ENCODE results near the gene DUSP1.
A peak's percentile ranks its signal among the peaks of the same experiment; 100 is the strongest.

The DUSP1 gene

GRCh38 chr5:172782169-172783039 lies 11.4 kb upstream of the DUSP1 start:
- TF ChIP-seq SUZ12 (IDR thresholded peaks at IDR 0.05; ENCODE audit: extremely low read depth, insufficient read depth, insufficient read length) (no peak), YY1 (IDR thresholded peaks at IDR 0.05; ENCODE audit: insufficient read depth, insufficient read length) (no peak), ZNF274 (IDR thresholded peaks at IDR 0.05; ENCODE audit: low read depth, low read length) (no peak)

GRCh38 chr5:172779691-172780341 lies 8.8 kb upstream of the DUSP1 start:
- TF ChIP-seq SUZ12 (IDR thresholded peaks at IDR 0.05; ENCODE audit: extremely low read depth, insufficient read depth, insufficient read length) (no peak), ZNF274 (IDR thresholded peaks at IDR 0.05; ENCODE audit: low read depth, low read length) (no peak), YY1 (IDR thresholded peaks at IDR 0.05; ENCODE audit: insufficient read depth, insufficient read length) (no peak)
- H3K36me3 ChIP-seq (ENCODE audit: insufficient read depth, insufficient read length, low read length) = no peaks in the 10 kb centered on the region
- no peaks in the 10 kb centered on the region for H3K27me3 ChIP-seq (ENCODE audit: insufficient read depth, insufficient read length)
- DNase-seq (ENCODE audit: low read depth, low spot score) = no peak
- H3K9ac ChIP-seq (ENCODE audit: insufficient read length, low read depth) = no peak overlapping the region
- H3K9me3 ChIP-seq (ENCODE audit: insufficient read depth, low read length) = no peaks in the 10 kb centered on the region
- H3K4me3 ChIP-seq (ENCODE audit: insufficient read length, low read depth) = no peak overlapping the region
- peaks cover 3% of the 10 kb centered on the region for H3K4me1 ChIP-seq (ENCODE audit: insufficient read depth, insufficient read length)

More at GRCh38 chr5:172782169-172783039, 11.4 kb upstream of the DUSP1 start:
- H3K4me3 ChIP-seq (ENCODE audit: insufficient read length, low read depth) = no peak overlapping the region
- H3K9ac ChIP-seq (ENCODE audit: insufficient read length, low read depth) = no peak overlapping the region
- DNase-seq (ENCODE audit: low read depth, low spot score) = no peak
- H3K27me3 ChIP-seq (ENCODE audit: insufficient read depth, insufficient read length) = no peaks in the 10 kb centered on the region
- no peaks in the 10 kb centered on the region for H3K36me3 ChIP-seq (ENCODE audit: insufficient read depth, insufficient read length, low read length)
- H3K9me3 ChIP-seq (ENCODE audit: insufficient read depth, low read length) = no peaks in the 10 kb centered on the region
- peaks cover 3% of the 10 kb centered on the region for H3K4me1 ChIP-seq (ENCODE audit: insufficient read depth, insufficient read length)

- Histone ChIP-seq H3K36me3 (ENCODE audit: insufficient read depth, insufficient read length, low read length) (no peaks in the 10 kb centered on the region), H3K27me3 (ENCODE audit: insufficient read depth, insufficient read length) (no peaks in the 10 kb centered on the region), H3K9ac (ENCODE audit: insufficient read length, low read depth) (no peak overlapping the region), H3K4me1 (ENCODE audit: insufficient read depth, insufficient read length) (peaks cover 7% of the 10 kb centered on the region), H3K9me3 (ENCODE audit: insufficient read depth, low read length) (peaks cover 4% of the 10 kb centered on the region; the same call in 1 of the 2 replicates), H3K4me3 (ENCODE audit: insufficient read length, low read depth) (no peak overlapping the region)
- no peak for DNase-seq (ENCODE audit: low read depth, low spot score)
- TF ChIP-seq YY1 (IDR thresholded peaks at IDR 0.05; ENCODE audit: insufficient read depth, insufficient read length) (no peak), SUZ12 (IDR thresholded peaks at IDR 0.05; ENCODE audit: extremely low read depth, insufficient read depth, insufficient read length) (no peak), ZNF274 (IDR thresholded peaks at IDR 0.05; ENCODE audit: low read depth, low read length) (no peak)
Measured at GRCh38 chr5:172777881-172778814, 7.2 kb upstream of the DUSP1 start.

GRCh38 chr5:172776235-172776594 lies 5.2 kb upstream of the DUSP1 start:
- TF ChIP-seq SUZ12 (IDR thresholded peaks at IDR 0.05; ENCODE audit: extremely low read depth, insufficient read depth, insufficient read length) (no peak), YY1 (IDR thresholded peaks at IDR 0.05; ENCODE audit: insufficient read depth, insufficient read length) (no peak), ZNF274 (IDR thresholded peaks at IDR 0.05; ENCODE audit: low read depth, low read length) (no peak)
- H3K9ac ChIP-seq (ENCODE audit: insufficient read length, low read depth) = no peak overlapping the region
- peaks cover 5% of the 10 kb centered on the region; the same call in 1 of the 2 replicates for H3K9me3 ChIP-seq (ENCODE audit: insufficient read depth, low read length)
- H3K4me1 ChIP-seq (ENCODE audit: insufficient read depth, insufficient read length) = peaks cover 7% of the 10 kb centered on the region
- DNase-seq (ENCODE audit: low read depth, low spot score) = no peak
- H3K36me3 ChIP-seq (ENCODE audit: insufficient read depth, insufficient read length, low read length) = no peaks in the 10 kb centered on the region
- no peaks in the 10 kb centered on the region for H3K27me3 ChIP-seq (ENCODE audit: insufficient read depth, insufficient read length)
- no peak overlapping the region for H3K4me3 ChIP-seq (ENCODE audit: insufficient read length, low read depth)

- Histone ChIP-seq H3K27me3 (ENCODE audit: insufficient read depth, insufficient read length) (no peaks in the 10 kb centered on the region), H3K36me3 (ENCODE audit: insufficient read depth, insufficient read length, low read length) (no peaks in the 10 kb centered on the region), H3K9me3 (ENCODE audit: insufficient read depth, low read length) (peaks cover 5% of the 10 kb centered on the region; the same call in 1 of the 2 replicates), H3K9ac (ENCODE audit: insufficient read length, low read depth) (peak overlapping the region; percentile 11), H3K4me1 (ENCODE audit: insufficient read depth, insufficient read length) (peaks cover 7% of the 10 kb centered on the region), H3K4me3 (ENCODE audit: insufficient read length, low read depth) (no peak overlapping the region)
- no peak for TF ChIP-seq YY1 (IDR thresholded peaks at IDR 0.05; ENCODE audit: insufficient read depth, insufficient read length)
- TF ChIP-seq SUZ12 (IDR thresholded peaks at IDR 0.05; ENCODE audit: extremely low read depth, insufficient read depth, insufficient read length) = no peak
- no peak for TF ChIP-seq ZNF274 (IDR thresholded peaks at IDR 0.05; ENCODE audit: low read depth, low read length)
- no peak for DNase-seq (ENCODE audit: low read depth, low spot score)
Measured at GRCh38 chr5:172775326-172776234, 4.6 kb upstream of the DUSP1 start.

All from NT2/D1 (cell line).